Eye (tissue), 1 donor: Measurements from ENCODE around the gene PKNOX2.
A peak's percentile ranks its signal among the peaks of the same experiment; 100 is the strongest.

Experiments
- DNase-seq: peaks from one replicate; pipeline ENCODE4 v3.0.0-alpha.2; 2015

Gene PKNOX2

DNA sequence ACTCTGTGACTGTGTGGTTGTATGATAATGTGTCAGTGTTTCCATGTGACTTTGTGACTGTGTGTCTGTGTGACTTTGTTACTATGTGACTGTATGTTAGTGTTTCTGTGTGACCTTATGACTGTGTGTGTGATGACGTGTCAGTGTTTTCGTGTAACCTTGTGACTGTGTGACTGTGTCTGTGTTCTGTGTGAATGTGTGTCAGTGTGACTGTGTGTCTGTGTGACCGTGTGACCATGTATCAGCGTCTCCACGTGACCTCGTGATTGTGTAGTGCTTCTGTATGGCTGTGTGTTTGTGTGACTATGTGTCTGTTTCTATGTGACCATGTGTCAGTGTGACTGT is 9.5 kb upstream of the PKNOX2 start:
- DNase-seq = no peak

DNA sequence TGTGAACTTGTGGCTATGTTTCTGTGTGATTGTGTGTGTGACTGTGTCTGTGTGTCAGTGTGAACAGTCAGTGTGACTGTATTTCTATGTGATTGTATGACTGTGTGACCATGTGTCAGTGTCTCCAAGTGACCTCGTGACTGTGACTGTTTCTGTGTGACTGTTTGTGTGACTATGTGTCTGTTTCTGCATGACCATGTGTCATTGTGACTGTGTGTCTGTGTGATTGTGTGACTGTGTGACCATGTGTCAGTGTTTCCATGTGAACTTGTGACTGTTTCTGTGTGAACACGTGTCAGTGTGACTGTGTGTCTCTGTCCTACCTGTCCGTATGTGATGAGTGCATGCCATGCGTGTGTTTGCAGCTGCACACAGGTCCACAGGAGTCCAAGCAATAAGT is 8.8 kb upstream of the PKNOX2 start:
- no peak for DNase-seq

DNA sequence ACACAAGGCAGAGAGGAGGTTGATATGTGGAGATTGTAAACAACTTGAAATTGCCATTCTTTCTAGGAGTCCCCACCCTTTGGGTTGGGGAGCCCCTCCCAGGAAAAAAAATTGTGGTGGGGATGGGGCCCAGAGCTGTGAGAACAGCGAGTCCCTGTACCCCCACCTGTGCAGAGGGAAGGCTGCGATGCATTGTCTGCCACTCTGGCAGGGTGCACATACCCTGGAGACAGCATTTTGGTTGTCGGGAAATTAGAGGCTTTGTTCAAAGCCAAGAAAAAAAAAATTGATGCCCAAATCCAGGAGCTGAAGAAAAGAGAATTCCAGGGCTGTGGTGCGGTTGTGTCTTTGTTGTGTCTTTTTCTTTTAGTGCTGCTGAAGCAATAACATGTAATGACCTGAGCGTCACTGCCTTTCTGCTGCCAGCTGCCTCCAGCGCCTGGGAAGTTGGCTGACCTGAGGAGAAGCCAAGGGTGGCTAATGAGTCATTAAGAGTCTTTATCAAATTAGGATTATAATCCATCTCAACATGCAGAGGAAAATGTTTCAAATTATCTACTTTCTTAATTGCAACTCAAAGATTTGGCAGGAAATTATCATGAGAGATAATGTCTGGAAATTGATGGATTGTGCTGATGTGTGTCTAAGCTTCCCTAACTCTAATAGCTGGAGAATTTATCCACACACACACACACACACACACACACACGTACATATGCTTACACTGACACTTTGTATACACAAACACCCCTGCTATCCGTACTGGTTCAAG is 8.0 kb upstream of the PKNOX2 start:
- DNase-seq = peak; percentile 66

DNA sequence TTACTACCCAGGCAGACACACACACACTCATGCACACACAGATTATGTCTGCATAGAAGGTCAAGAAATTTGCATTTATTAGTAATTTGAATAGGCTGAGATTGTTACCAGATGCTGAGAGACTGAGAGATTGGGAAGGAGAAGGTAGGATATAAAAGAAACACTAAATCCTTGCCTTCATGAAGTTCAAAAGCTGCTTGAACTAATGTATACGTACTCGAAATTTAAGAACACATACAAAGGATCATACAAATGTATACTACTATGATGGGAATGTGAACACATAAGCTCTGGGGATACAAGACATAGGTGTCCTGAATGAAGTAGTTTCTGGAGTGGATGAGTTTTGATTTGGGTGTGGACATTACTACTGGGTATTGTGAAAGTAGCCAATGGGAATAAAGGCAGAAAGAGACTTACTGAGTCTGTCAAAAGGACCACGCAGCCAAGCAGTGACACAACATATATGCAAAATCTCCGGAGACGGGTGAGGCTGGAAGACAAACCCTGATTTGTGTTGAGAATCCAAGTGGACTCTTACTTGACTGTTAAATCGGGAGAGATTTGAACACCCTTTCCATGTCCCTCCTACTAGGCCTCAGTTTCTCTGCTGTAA is 7.3 kb upstream of the PKNOX2 start:
- DNase-seq = no peak

DNA sequence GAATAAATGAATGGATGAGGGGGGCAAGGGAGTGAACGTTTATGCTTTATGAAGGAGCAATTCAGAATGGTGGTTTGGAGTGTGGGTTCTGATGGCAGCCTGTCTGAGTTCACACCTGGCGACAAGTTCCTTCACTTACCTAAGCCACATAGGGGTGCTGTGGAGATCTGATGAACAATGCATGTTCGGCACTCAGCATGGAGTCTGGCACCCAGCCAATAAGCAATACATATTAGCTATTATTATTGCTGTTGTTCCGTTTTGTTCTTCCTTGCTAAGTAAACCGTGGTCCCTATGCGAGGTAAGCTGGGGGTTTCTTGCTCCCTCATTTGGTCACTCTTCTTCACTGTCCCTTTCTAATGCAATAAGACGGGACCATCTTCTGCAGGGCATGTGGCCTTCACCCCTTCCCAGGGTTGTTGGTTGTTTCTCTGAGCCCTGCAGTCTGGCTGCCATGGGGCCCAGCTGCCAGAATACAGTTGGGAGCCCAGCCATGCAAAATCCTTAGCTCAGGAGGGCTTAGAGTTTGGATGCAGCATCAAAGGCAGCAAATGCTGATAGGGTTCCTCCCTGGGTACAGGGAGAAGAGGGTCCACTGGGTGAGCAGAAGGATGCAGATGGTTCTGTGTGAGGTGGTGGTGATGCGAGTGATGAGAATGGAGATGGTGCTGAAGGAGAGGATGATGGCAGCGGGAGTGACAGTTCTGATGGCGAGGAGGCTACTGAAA is 6.4 kb upstream of the PKNOX2 start:
- no peak for DNase-seq

DNA sequence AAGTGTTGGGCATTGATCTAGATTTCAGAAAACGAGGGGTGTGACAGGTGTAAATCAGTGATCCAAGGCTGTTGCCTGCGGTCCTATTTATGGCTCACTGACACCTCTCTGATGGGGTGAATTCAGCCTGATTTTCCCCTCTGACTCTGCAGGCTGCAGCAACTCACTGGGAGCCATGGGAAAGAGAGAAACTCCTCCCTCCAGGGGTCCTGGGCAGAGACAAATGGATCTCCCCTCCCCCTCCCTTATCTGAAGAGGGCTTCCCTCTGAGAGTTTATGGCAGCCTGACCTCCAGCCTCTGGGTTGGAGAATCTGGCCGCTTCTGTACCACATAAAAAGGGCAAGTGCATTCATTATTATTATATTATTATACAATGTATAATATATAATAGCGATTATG is 1.8 kb upstream of the PKNOX2 start:
- peak; percentile 60 for DNase-seq

DNA sequence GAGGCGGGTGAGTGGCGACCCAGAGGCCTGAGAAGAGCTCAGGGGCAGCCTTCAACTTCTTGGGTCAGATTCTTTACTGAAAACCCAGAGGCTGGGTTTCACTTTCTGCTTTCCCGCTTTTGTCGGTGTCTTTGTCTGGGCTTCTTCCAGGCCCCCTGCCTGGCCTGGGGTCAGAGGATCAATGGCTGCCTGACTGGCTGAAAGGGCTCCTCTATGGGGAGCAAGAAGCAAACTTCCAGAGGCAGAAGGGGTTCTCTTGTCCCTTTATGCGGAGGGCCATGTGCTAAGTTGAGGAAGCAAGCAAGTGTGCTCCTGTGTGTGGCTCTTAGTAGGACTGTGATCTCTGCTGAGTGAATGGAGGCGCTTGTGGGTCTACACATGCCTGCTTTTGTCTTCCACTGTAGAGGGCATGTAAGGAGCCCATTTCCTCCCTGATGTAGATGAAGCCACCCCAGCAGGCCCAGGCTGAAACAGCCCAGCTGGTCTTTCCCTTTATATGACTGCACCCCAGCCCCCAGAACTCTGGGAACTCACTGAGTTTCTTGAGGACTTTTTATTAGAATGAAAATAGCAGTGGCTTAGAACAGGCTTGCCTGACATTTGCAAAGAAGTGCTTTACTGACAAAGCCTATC is 1.0 kb upstream of the PKNOX2 start:
- DNase-seq = peak; percentile 65

DNA sequence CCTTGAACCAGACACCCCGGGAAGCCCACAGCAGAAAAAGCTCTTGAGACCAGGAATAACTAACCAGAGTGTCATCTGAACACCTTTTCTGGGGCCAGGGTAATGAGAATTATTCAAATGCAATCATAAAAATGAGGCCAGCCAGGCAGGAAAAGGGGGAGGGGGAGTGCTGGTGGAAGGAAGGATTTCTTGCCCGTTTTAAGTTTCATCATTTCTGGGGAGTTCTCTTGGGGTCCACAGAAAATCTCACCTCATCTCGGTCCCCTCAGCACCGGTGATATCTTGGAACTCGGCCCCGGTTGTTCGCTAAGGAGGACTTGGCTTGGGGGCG is 495 bp upstream of the PKNOX2 start:
- DNase-seq = no peak

DNA sequence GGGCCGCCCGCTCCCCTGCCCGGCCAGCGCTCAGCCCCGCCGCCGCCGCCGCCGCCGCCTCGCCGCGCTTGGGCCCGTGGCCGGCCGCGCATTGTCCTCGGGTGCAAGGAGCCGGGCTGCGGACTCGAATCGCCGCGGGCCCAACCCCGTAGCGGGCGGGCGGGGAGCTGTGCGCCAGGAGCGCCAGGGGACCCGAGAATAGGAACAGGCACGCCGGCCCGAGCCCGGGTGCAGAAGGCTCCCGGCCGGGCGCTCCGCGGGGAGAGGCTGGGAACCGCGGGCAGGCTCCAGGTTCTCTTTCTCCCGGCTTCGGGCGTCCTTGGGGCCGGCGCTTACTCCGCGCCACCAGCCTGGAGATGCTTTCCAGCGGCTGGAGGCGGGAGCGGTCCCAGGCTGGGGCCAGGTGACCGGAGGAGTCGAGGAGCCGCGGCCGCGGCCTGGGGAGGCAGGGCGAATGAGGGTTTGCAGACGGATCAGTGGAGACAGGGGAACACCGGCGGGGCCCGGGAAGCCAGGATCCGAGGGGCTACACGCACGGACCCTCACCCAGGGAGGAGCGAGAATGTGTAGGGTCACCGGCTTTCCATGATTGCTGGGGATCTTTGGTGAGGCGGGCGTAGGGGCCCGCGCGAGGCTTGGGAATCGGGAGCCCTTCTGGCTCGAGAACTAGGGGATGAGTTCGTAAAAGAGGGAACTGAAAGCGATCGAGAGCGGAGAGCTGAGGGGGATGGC is 726 bp downstream of the PKNOX2 start:
- DNase-seq = peak; percentile 83

DNA sequence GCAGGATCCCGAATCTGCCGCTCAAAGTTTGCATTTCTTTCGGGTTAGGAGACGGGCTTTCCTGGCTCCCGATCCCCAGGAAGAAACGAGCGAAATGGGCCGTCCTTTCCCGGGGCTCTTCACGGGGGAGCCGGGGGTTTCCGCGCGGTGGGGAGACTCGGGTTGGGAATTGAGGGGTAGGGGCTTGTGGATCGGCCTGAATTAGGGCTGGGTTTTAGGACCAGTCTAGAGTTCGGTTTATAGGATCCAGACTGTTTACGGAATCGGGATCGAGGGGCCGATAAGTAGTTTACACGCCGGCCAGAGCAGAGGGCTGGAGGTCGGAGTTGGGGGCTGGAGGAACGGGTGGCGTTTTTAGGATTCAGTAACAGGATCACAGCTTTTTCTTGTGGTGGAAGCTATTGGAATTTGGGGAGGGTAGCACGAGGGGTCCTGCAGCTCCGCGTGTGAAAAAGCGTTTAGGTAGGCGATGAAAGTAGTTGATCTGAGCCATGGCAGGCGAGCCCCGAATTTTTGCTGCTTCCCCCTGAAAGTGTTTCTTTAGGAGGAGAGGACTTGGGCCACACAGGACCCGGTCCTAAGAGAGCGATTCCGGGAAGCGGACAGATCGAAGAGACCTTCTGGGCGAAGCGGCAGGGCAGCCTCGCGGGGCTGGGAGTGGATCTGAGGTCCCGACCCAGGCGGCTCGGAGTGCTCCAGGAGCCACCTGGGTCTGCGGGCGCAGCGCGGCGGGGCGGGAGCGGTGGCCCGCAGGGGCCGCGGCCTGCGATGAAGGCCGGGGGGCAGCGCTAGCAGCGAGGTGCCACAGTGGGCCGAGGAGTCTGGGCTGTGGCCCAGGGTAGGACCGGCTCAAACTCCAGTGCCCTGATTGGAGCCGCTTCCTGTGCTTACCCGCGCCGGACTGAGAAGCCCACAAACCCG is 1.6 kb downstream of the PKNOX2 start:
- peak; percentile 71 for DNase-seq

DNA sequence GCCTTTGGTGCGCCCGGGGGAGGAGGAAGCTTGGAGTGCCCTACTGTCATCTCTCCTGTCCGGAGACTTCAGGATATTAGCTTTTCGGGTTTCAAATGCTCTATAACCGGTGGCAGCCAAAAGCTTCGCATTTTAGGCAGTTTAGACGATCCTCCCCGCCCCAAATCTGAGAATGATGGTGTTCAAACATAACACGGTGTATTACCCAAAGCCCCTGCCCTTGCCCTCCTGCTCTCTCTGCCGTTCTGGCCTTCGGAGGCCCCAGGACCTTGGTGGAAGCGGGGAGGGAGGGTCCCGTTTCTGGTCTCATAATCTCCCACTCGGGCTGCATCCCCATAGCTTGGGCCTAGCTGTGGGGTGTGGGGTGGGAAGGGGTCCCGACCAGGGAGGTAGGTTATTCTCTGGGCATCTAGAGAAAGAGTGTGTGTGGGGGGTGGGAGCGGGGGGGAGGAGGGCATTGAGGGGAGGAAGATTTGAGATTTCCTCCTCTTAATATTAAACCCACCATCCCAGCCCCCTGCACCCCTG is 2.3 kb downstream of the PKNOX2 start:
- peak; percentile 68 for DNase-seq

DNA sequence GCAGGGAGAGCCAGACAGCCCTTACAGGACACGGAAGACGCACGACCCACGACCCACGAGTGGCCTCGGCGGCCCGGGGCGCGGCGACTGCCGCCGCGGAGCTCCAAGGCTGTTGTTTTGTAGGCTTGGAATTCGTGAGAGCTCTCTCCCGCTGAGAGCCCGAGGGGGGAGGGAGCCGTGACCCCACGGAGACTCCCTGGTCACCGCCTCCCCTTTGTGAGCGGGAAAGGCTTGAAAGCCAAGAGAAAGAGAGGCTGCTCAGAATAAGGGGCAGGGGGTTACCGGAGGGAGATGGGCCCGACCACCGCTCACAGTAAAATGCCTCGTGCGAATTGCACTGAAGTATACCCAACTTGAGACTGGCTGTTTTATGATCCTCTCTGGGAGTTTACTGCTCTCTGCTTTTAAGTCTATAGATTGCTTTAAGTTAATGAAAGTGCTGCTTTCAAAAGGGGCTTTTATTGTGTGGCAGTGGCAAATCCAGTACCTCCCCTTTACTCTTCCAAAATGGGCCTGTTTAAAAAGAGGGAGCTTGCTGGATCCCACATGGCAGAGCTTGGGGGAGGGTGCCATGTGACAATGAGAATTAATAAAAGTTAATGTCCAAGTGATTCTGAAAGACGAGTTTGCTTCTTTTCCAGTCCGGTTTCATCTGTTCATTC is 2.9 kb downstream of the PKNOX2 start:
- DNase-seq = peak; percentile 86

DNA sequence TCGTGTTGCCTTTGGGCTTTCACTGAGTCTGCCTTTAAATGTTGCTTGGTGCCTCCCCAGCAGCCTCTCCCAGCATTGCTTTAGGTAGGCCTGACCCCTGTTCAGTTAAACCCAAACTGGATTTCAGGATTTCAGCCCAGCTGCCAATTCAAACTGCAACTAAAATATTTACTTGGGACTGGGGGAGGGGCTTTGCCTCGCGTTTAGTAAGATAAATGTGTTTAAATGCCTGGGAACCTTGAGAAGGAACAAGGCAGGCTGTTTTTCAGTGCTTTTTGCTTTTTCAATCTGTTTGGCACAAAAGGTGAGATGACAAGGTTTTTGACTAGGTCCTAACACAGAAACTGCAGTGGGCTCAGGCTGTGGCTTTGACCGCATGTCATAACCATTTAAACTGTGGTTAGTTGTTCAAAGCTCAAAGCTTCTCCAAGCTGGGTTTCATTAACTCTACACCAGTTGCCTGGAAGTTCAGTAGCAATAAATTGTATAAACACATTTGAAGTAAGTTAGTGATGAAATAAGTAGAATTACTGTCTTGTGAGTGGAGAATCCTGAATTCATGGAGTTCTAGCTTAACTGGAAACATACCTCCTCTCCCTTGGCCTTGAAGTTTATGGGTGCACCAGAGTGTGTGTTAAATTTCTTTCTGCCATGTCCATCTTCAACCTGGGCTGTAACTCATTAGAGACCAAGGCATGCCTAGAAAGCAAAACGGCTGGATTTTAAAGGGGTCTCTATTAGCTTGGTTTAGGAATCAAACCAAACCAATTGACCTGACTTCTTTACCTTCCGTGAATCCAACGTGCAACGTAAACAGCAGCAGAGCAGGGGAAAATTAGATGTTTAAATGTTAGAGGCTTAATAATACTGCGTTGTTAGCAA is 3.6 kb downstream of the PKNOX2 start:
- DNase-seq = peak; percentile 78

DNA sequence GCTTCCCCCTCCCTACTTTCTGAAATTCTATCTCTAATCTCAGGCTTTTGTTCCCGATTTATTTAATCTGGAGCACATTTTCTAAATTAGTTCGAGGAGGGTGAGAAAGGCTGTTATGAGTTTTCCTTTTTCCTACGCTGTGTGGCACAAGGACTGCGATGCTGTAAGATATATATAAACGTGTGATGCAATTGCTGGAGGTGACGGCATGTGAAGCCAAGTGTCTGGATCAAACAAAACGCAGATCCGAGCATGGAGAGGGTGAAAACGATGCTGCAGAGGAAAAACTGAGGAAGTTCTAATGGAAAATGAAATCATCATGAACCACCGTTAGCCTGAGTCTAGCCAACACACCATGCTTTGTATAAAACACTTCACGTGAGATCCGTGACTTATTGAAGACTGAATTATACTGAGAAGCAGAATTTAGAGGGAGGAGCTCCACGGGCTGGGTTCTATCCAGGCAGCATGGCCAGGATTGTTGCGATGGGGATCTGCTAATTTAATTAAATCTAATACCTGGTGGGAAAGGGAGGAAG is 4.4 kb downstream of the PKNOX2 start:
- DNase-seq = peak; percentile 65

DNA sequence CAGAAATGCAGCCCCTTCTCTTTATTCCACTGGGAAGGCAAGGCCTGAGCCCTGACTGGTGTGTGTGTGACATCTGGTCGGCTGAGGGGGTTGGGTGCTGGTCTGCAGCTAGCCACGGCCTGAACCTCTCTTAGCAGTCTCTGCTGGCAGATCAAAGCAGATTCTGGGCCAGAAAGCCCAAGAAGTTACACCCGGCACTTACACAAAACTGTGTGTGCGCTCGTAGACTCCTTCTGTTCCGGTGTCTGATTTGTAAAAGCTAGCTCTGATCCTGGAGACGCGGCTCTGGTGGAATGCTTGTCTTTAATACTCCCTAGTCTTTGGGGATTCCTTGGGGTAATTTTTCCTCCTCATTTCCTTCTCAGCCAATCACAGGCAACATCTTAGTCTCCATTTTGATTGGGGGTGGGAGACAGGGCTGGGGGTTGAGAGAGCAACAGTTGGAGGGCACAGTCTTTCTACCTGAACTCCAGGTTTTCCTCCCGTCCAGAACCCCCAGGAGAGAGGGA is 5.5 kb downstream of the PKNOX2 start:
- DNase-seq = peak; percentile 76

DNA sequence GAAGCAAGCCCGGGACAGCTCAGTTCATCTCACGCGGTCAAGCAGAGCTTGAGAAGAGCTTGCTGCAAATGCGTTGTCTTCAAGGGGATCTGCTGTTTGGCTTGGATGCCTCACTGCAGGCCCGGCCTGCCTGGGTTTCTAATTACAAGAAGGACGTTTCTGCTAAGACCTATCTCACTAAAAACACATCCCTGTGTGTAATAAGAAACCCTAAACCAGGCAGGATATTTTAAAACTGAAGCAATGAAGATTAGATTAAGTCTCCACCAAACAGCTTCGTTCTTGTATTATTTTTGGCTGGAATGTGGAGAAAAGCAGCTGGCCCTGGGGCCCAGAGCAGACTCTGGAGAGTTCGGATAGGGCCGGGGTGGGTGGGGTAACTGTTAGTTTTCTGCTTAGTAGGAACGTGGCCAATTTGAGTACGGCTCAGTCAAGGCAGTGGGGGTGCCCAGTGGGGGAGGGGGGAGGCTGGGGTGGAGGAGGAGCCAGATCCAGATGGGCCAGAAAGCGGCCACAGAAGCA is 6.0 kb downstream of the PKNOX2 start:
- peak; percentile 85 for DNase-seq

DNA sequence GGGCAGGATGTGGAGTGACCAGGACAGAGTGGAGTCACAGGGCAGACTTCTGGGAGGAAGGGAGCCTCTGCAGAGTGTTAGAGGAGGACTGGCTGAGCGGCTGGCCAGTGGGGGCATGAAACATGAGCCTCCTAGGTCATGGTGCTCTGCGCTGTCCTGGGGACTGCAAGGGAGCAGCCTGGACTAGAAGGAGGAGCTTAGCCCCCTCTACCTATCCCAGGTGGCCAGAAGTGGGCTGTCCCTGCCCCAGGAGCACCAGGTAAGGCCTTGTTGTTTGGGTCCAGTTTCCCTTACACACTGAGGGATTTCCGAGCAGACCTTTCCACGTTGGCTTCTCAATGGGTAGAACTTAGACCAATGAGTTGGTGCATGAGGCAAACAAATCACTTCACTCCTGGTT is 7.4 kb downstream of the PKNOX2 start:
- no peak for DNase-seq

DNA sequence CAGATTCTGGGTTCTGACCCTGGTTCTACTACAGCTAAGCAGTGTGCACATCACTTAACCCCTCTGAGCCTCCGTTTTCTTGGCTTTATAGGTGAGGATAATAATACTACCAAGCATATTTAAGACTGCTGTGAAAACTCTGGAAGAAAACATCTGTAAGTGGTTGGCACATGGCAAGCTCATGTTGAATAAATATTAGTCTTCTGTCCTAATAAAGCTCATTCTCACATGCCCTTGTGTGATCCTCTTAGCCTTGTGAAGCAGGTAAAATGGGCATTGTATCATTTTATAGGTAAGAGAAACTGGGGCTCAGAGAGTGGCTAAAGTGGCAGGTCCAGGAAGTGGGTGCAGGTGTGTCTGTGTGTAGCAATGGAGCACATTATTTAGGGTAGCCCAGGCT is 8.5 kb downstream of the PKNOX2 start:
- DNase-seq = no peak

DNA sequence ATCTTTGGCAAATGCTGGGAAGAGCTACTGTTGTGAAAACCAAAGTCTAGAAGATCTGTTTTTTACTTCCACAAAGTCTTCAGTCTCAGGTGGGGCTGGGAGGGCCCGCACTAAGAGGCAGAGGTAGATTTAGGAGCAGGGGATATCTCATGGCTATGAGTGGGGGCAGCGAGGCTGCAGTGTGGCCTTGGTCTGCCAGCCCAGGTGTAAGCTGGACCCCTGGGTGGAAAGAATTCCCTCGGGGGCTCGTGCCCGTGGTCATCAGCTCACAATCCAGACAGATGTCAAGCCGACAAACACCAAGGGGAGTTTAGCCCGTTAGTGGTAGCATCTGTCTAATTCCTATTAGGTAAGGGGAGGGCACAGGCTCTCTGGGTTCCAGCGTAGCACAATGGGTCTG is 9.0 kb downstream of the PKNOX2 start:
- DNase-seq = peak; percentile 8
